HEK293 (cell line): ENCODE results near the gene SLC51A.

ENCODE experiments used
- CTCF ChIA-PET: fragments of 350-600 bp; formaldehyde crosslinking; extraction: SDS; loops from one replicate; lab custom pipeline; 2021; ENCODE audit warnings: antibody characterized with exemption; lab: Yijun Ruan, JAX
- POLR2A ChIA-PET: fragments of 300-600 bp; formaldehyde crosslinking; extraction: SDS; loops from one replicate; lab custom pipeline; 2020; ENCODE audit warnings: antibody characterized with exemption, inconsistent platforms; lab: Yijun Ruan, JAX
- H3K27ac ChIP-seq: fragments of 200-500 bp; sonication (Bioruptor generic); 2 replicates; pipeline ENCODE4 v1.5.1; 2014; ENCODE audit warnings: low read depth, low read length, control low read depth, inconsistent platforms; ENCODE audit errors: extremely low read depth
- H3K36me3 ChIP-seq, 2 experiments: fragments of 200-500 bp in 1 of 2; sonication (Bioruptor generic) in 1 of 2; 1 replicate in 1 of 2; 2 replicates in 1 of 2; pipeline ENCODE4 v1.5.1; 2014 to 2017; ENCODE audit warnings: inconsistent platforms in 2 of 2, low read length in 2 of 2; ENCODE audit not compliant: control insufficient read depth in 2 of 2, insufficient read depth in 1 of 2
- H3K4me1 ChIP-seq: fragments of 200-500 bp; sonication (Bioruptor generic); 2 replicates; pipeline ENCODE4 v1.5.1; 2014; ENCODE audit warnings: mild to moderate bottlenecking, low read length, inconsistent platforms; ENCODE audit not compliant: control insufficient read depth, insufficient read depth
- H3K4me3 ChIP-seq: 2 replicates; pipeline ENCODE4 v1.5.1; 2011; ENCODE audit warnings: low read depth, mild to moderate bottlenecking, control low read depth, low read length, moderate library complexity
- H3K9me3 ChIP-seq: fragments of 200-500 bp; sonication (Bioruptor generic); 2 replicates; pipeline ENCODE4 v1.5.1; 2014; ENCODE audit warnings: low read depth, low read length, inconsistent platforms; ENCODE audit not compliant: control insufficient read depth, insufficient read depth
- BCL11A ChIP-seq: fragments of 450-650 bp; formaldehyde crosslinking; IDR thresholded peaks from 2 replicates; pipeline ENCODE4 v1.5.1; 2016; ENCODE audit warnings: low read depth, missing biosample characterization, missing genetic modification characterization
- HOXA7 ChIP-seq: sonication (generic); formaldehyde crosslinking; IDR thresholded peaks from 2 replicates; pipeline ENCODE4 v1.8.1; 2022; ENCODE audit warnings: missing genetic modification reagents, borderline replicate concordance
- REPIN1 ChIP-seq: fragments of 450-650 bp; formaldehyde crosslinking; IDR thresholded peaks from 2 replicates; pipeline ENCODE4 v1.5.1; 2017; ENCODE audit warnings: missing biosample characterization, missing genetic modification characterization, low read depth
- ZBTB17 ChIP-seq: fragments of 450-650 bp; formaldehyde crosslinking; IDR thresholded peaks from 2 replicates; pipeline ENCODE4 v1.5.1; 2016; ENCODE audit warnings: missing biosample characterization, missing genetic modification characterization
- ZEB2 ChIP-seq: fragments of 450-650 bp; formaldehyde crosslinking; IDR thresholded peaks from 2 replicates; pipeline ENCODE4 v1.5.1; 2016; ENCODE audit warnings: missing biosample characterization, missing genetic modification characterization
- ZNF140 ChIP-seq: fragments of 450-650 bp; formaldehyde crosslinking; IDR thresholded peaks from 2 replicates; pipeline ENCODE4 v1.5.1; 2016; ENCODE audit warnings: missing biosample characterization, missing genetic modification characterization
- ZNF146 ChIP-seq: fragments of 450-650 bp; formaldehyde crosslinking; IDR thresholded peaks from 2 replicates; pipeline ENCODE4 v1.5.1; 2016; ENCODE audit warnings: missing biosample characterization, missing genetic modification characterization
- ZNF157 ChIP-seq: fragments of 450-650 bp; formaldehyde crosslinking; IDR thresholded peaks from 2 replicates; pipeline ENCODE4 v1.5.1; 2016; ENCODE audit warnings: missing biosample characterization, missing genetic modification characterization
- ZNF174 ChIP-seq: fragments of 450-650 bp; formaldehyde crosslinking; IDR thresholded peaks from 2 replicates; pipeline ENCODE4 v1.5.0; 2017; ENCODE audit warnings: missing biosample characterization, mild to moderate bottlenecking, missing genetic modification characterization
- ZNF350 ChIP-seq: fragments of 450-650 bp; formaldehyde crosslinking; IDR thresholded peaks from 2 replicates; pipeline ENCODE4 v1.5.0; 2017; ENCODE audit warnings: missing biosample characterization, mild to moderate bottlenecking, missing genetic modification characterization
- ZNF37A ChIP-seq: fragments of 450-650 bp; IDR thresholded peaks from 2 replicates; pipeline ENCODE4 v1.5.1; 2018; ENCODE audit warnings: missing biosample characterization, missing genetic modification characterization
- ZNF561 ChIP-seq: fragments of 450-650 bp; IDR thresholded peaks from 2 replicates; pipeline ENCODE4 v1.5.1; 2018; ENCODE audit warnings: missing biosample characterization, missing genetic modification characterization, borderline replicate concordance
- ZNF571 ChIP-seq: fragments of 450-650 bp; formaldehyde crosslinking; IDR thresholded peaks from 2 replicates; pipeline ENCODE4 v1.5.0; 2017; ENCODE audit warnings: missing biosample characterization, missing genetic modification characterization
- ZNF596 ChIP-seq: fragments of 450-650 bp; IDR thresholded peaks from 2 replicates; pipeline ENCODE4 v1.5.0; 2018; ENCODE audit warnings: missing biosample characterization, mild to moderate bottlenecking, missing genetic modification characterization, moderate library complexity
- ZNF600 ChIP-seq: fragments of 450-650 bp; formaldehyde crosslinking; IDR thresholded peaks from 2 replicates; pipeline ENCODE4 v1.5.1; 2016; ENCODE audit warnings: missing biosample characterization, missing genetic modification characterization
- ZNF621 ChIP-seq: fragments of 450-650 bp; formaldehyde crosslinking; IDR thresholded peaks from 2 replicates; pipeline ENCODE4 v1.5.1; 2017; ENCODE audit warnings: missing biosample characterization, missing genetic modification characterization
- ZNF626 ChIP-seq: fragments of 450-650 bp; sonication (Bioruptor Pico); formaldehyde crosslinking; IDR thresholded peaks from 2 replicates; pipeline ENCODE4 v1.5.1; 2018; ENCODE audit warnings: missing biosample characterization, missing genetic modification characterization, inconsistent platforms
- ZNF654 ChIP-seq: fragments of 450-650 bp; formaldehyde crosslinking; IDR thresholded peaks from 2 replicates; pipeline ENCODE4 v1.5.1; 2016; ENCODE audit warnings: low read depth, missing biosample characterization, missing genetic modification characterization
- ZNF677 ChIP-seq: fragments of 450-650 bp; IDR thresholded peaks from 2 replicates; pipeline ENCODE4 v1.5.0; 2018; ENCODE audit warnings: missing biosample characterization, mild to moderate bottlenecking, missing genetic modification characterization, moderate library complexity
- ZNF747 ChIP-seq: fragments of 450-650 bp; formaldehyde crosslinking; IDR thresholded peaks from 2 replicates; pipeline ENCODE4 v1.5.1; 2016; ENCODE audit warnings: missing biosample characterization, missing genetic modification characterization
- ZNF768 ChIP-seq: fragments of 450-650 bp; formaldehyde crosslinking; IDR thresholded peaks from 2 replicates; pipeline ENCODE4 v1.5.1; 2018; ENCODE audit warnings: missing biosample characterization, mild to moderate bottlenecking, missing genetic modification characterization
- ZNF837 ChIP-seq: fragments of 450-650 bp; formaldehyde crosslinking; IDR thresholded peaks from 2 replicates; pipeline ENCODE4 v1.5.1; 2016; ENCODE audit warnings: missing biosample characterization, missing genetic modification characterization
- TF ChIP-seq, protein P1 (sequence below): fragments of 450-650 bp; formaldehyde crosslinking; IDR thresholded peaks from 2 replicates; pipeline ENCODE4 v1.5.1; 2016; ENCODE audit warnings: missing biosample characterization, missing genetic modification characterization
- TF ChIP-seq, protein P2 (sequence below): fragments of 450-650 bp; formaldehyde crosslinking; IDR thresholded peaks from 2 replicates; pipeline ENCODE4 v1.5.1; 2016; ENCODE audit warnings: missing biosample characterization, missing genetic modification characterization, borderline replicate concordance

SLC51A gene

DNA sequence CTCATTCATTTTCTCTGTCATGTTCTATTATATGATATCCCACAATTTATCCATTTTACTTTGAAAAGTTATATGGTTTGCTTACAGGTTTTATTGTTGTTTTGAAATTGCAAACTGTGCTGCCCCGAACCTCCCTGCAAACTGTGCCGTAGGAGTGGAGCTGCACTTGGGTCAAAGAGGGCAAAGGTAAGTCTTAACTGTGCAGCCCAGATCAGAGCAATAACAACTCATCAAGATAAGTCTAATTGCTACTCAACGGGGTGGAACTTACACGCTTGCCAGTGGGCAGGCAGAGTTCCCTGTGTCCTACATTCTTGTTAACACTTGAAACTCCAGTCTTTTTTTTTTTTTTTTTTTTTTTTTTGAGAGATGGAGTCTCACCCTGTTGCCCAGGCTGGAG, 38.4 kb upstream of the SLC51A start:
- Histone ChIP-seq H3K4me1 (no peaks in the 10 kb centered on the region), H3K36me3 (no peaks in the 10 kb centered on the region), H3K27ac (no peak overlapping the region), H3K4me3 (no peak overlapping the region), H3K9me3 (no peaks in the 10 kb centered on the region)
- CTCF ChIA-PET = interaction anchor here (1.0 kb wide), 1 partner anchor 327 kb away, joined by 4 read pairs; no protein-coding TSS in a partner anchor
- POLR2A ChIA-PET = no interaction called here
- TF ChIP-seq, protein P1, sequence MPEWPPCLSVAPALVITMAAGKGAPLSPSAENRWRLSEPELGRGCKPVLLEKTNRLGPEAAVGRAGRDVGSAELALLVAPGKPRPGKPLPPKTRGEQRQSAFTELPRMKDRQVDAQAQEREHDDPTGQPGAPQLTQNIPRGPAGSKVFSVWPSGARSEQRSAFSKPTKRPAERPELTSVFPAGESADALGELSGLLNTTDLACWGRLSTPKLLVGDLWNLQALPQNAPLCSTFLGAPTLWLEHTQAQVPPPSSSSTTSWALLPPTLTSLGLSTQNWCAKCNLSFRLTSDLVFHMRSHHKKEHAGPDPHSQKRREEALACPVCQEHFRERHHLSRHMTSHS (tag by site-specific recombination) = no peak
- TF ChIP-seq BCL11A = no peak
- no peak for TF ChIP-seq REPIN1 (tag by site-specific recombination)
- no peak for TF ChIP-seq ZNF140
- TF ChIP-seq ZNF747 (tag by site-specific recombination) = no peak
- TF ChIP-seq, protein P2, sequence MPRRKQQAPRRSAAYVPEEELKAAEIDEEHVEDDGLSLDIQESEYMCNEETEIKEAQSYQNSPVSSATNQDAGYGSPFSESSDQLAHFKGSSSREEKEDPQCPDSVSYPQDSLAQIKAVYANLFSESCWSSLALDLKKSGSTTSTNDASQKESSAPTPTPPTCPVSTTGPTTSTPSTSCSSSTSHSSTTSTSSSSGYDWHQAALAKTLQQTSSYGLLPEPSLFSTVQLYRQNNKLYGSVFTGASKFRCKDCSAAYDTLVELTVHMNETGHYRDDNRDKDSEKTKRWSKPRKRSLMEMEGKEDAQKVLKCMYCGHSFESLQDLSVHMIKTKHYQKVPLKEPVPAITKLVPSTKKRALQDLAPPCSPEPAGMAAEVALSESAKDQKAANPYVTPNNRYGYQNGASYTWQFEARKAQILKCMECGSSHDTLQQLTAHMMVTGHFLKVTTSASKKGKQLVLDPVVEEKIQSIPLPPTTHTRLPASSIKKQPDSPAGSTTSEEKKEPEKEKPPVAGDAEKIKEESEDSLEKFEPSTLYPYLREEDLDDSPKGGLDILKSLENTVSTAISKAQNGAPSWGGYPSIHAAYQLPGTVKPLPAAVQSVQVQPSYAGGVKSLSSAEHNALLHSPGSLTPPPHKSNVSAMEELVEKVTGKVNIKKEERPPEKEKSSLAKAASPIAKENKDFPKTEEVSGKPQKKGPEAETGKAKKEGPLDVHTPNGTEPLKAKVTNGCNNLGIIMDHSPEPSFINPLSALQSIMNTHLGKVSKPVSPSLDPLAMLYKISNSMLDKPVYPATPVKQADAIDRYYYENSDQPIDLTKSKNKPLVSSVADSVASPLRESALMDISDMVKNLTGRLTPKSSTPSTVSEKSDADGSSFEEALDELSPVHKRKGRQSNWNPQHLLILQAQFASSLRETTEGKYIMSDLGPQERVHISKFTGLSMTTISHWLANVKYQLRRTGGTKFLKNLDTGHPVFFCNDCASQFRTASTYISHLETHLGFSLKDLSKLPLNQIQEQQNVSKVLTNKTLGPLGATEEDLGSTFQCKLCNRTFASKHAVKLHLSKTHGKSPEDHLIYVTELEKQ = no peak
- no peak for TF ChIP-seq ZBTB17 (tag by site-specific recombination)
- TF ChIP-seq ZNF350 = no peak
- TF ChIP-seq ZNF626 (tag by site-specific recombination) = no peak
- no peak for TF ChIP-seq ZNF571 (tag by site-specific recombination)
- no peak for TF ChIP-seq ZNF677
- no peak for TF ChIP-seq ZNF837 (tag by site-specific recombination)
- TF ChIP-seq ZNF157 = no peak
- no peak for TF ChIP-seq HOXA7 (CRISPR knock-in tag)
- TF ChIP-seq ZNF596 (tag by site-specific recombination) = no peak
- no peak for TF ChIP-seq ZNF768 (tag by site-specific recombination)
- no peak for TF ChIP-seq ZNF600 (tag by site-specific recombination)
- no peak for TF ChIP-seq ZNF146

DNA sequence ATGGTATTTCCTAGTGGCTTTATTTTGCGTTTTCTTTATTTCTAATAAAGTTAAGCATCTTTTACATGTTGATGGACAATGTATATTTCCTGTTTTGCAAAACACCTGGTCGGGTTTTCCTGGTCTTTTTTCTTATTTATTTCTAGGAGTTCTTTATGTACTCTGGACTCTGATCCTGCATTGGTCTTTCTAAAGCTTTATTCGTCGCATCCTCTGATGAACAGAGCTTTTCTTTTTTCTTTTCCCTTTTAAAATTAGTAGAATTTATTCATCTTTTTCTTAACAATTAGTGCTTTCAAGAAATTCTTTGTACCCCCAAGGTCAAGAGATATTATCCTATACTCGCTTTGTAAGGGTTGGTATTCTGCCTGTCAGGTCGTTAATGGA, 37.3 kb upstream of the SLC51A start:
- no peak overlapping the region for H3K4me3 ChIP-seq
- H3K27ac ChIP-seq = no peak overlapping the region
- CTCF ChIA-PET = interaction anchor here (0.7 to 1.3 kb wide), 3 partner anchors 106 to 430 kb away, joined by 3 to 4 read pairs (median 3); no protein-coding TSS in a partner anchor
- no peaks in the 10 kb centered on the region for H3K4me1 ChIP-seq
- POLR2A ChIA-PET = no interaction called here
- no peaks in the 10 kb centered on the region for H3K9me3 ChIP-seq
- TF ChIP-seq ZNF37A (tag by site-specific recombination) (no peak), ZNF654 (tag by site-specific recombination) (no peak), ZNF621 (tag by site-specific recombination) (no peak), ZNF174 (no peak), ZNF561 (tag by site-specific recombination) (no peak), ZEB2 (tag by site-specific recombination) (no peak)
- no peaks in the 10 kb centered on the region for H3K36me3 ChIP-seq
